IMR-90 (cell line): ENCODE results near the gene EIF1AD.

Source experiments
- CEBPB ChIP-seq: IDR thresholded peaks from 2 replicates; pipeline ENCODE4 v1.6.1; 2012; ENCODE audit warnings: low read depth, low read length, improper control_type of control experiment
- CHD1 ChIP-seq: IDR thresholded peaks from 2 replicates; pipeline ENCODE4 v1.6.1; 2012; ENCODE audit warnings: low read depth, low read length, improper control_type of control experiment
- CTCF ChIP-seq: conservative IDR thresholded peaks from 2 replicates; pipeline ENCODE4 v1.5.1; 2012; ENCODE audit warnings: mild to moderate bottlenecking, low read depth, low read length, improper control_type of control experiment
- ELK1 ChIP-seq: fragments of 150-350 bp; IDR thresholded peaks from 2 replicates; pipeline ENCODE4 v1.6.1; 2016; ENCODE audit warnings: low read depth, mild to moderate bottlenecking, low read length, moderate library complexity, borderline replicate concordance
- FOS ChIP-seq: fragments of 150-350 bp; IDR thresholded peaks from 2 replicates; pipeline ENCODE4 v1.6.1; 2016; ENCODE audit warnings: low read depth, low read length
- MAFK ChIP-seq: IDR thresholded peaks from 2 replicates; pipeline ENCODE4 v1.6.1; 2012; ENCODE audit warnings: low read depth, low read length, improper control_type of control experiment
- MAZ ChIP-seq: IDR thresholded peaks from 2 replicates; pipeline ENCODE4 v1.6.1; 2012; ENCODE audit warnings: low read depth, mild to moderate bottlenecking, low read length, improper control_type of control experiment, moderate library complexity, borderline replicate concordance
- MXI1 ChIP-seq: IDR thresholded peaks from 2 replicates; pipeline ENCODE4 v1.6.1; 2012; ENCODE audit warnings: low read depth, mild to moderate bottlenecking, low read length, moderate library complexity, borderline replicate concordance
- NFE2L2 ChIP-seq: fragments of 150-350 bp; IDR thresholded peaks from 2 replicates; pipeline ENCODE4 v1.6.1; 2016; ENCODE audit warnings: low read depth, mild to moderate bottlenecking, low read length
- POLR2A ChIP-seq: IDR thresholded peaks from 2 replicates; pipeline ENCODE4 v1.6.1; 2012; ENCODE audit warnings: mild to moderate bottlenecking, low read depth, low read length
- RAD21 ChIP-seq: IDR thresholded peaks from 2 replicates; pipeline ENCODE4 v1.6.1; 2012; ENCODE audit warnings: low read length, improper control_type of control experiment
- RCOR1 ChIP-seq: IDR thresholded peaks from 2 replicates; pipeline ENCODE4 v1.6.1; 2012; ENCODE audit warnings: mild to moderate bottlenecking, low read length, improper control_type of control experiment; ENCODE audit not compliant: insufficient replicate concordance
- RFX5 ChIP-seq: IDR thresholded peaks from 2 replicates; pipeline ENCODE4 v1.8.0; 2012; ENCODE audit warnings: low read depth, mild to moderate bottlenecking, low read length, moderate library complexity
- TF ChIP-seq, protein P1 (sequence below): fragments of 150-350 bp; IDR thresholded peaks from 2 replicates; pipeline ENCODE4 v1.6.1; 2017; ENCODE audit warnings: mild to moderate bottlenecking, antibody characterized with exemption, low read length, low read depth

DNA sequence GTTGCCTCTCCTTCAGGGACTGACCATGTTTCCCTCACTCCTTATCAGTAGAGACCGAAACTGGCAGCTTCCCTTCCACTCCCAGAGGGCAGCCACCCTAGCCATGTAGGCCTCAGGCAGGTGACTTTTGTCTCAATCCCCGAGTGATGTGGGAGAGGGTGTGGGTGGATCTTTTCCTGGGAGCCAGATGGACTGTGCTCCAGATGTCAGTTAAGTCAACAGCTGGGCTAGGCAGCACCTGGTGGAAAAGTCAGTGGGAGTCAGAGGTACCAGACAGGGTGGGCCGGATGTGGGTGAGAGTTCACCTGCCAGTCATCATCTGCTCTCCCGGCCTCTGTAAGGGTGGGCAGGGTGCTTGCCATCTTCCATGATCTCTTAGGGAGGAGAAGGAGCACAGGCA is 2.2 kb upstream of the EIF1AD start:
- no peak for TF ChIP-seq CTCF
- no peak for TF ChIP-seq POLR2A
- TF ChIP-seq RAD21, result no peak
- TF ChIP-seq, protein P1, sequence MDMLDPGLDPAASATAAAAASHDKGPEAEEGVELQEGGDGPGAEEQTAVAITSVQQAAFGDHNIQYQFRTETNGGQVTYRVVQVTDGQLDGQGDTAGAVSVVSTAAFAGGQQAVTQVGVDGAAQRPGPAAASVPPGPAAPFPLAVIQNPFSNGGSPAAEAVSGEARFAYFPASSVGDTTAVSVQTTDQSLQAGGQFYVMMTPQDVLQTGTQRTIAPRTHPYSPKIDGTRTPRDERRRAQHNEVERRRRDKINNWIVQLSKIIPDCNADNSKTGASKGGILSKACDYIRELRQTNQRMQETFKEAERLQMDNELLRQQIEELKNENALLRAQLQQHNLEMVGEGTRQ, result no peak
- no peak for TF ChIP-seq MAZ
- TF ChIP-seq RCOR1, result no peak
- no peak for TF ChIP-seq RFX5
- TF ChIP-seq CEBPB, result no peak
- TF ChIP-seq FOS, result no peak
- no peak for TF ChIP-seq ELK1
- no peak for TF ChIP-seq MXI1
- TF ChIP-seq MAFK, result no peak
- TF ChIP-seq NFE2L2, result no peak
- TF ChIP-seq CHD1, result no peak
